Naive thymus-derived CD4-positive, alpha-beta T cell (primary cell): Measurements from ENCODE around the gene DAB2IP. TPM values are rescaled to one million over a fixed set of nuclear protein-coding genes. Genes with fewer than 3 reads are reported as not detected.

ENCODE experiments used
- ATAC-seq: fragments of 150-1000 bp; cut with Tn5 transposase; 2 replicates; pipeline ENCODE4 v1.10.0; 2021; ENCODE audit warnings: mild to moderate bottlenecking, moderate library complexity
- CTCF ChIA-PET: fragments of 350-600 bp; sonication (Branson Sonifier 250); formaldehyde crosslinking; loops from one replicate; lab custom pipeline; 2021; ENCODE audit warnings: antibody characterized with exemption; lab: Charles Lee
- POLR2A ChIA-PET: fragments of 350-600 bp; sonication (Branson Sonifier 250); formaldehyde crosslinking; loops from one replicate; lab custom pipeline; 2021; ENCODE audit warnings: antibody characterized with exemption, inconsistent platforms; lab: Charles Lee
- DNase-seq, 9 donors: peaks; one replicate each; pipeline versions ENCODE4 v3.0.0 to v3.0.0-alpha.2; 2020 to 2022; ENCODE audit warnings: mixed read lengths in 1 of 9
- H3K27ac ChIP-seq: one replicate; pipeline ENCODE4 v1.7.0; 2013; ENCODE audit warnings: mild to moderate bottlenecking, low read depth, low read length, moderate library complexity
- H3K27me3 ChIP-seq, 2 donors: one replicate each; pipeline ENCODE4 v1.7.0; 2013; ENCODE audit warnings: low read length in 2 of 2, mild to moderate bottlenecking in 2 of 2, moderate library complexity in 2 of 2; ENCODE audit not compliant: control insufficient read depth in 2 of 2, insufficient read depth in 2 of 2
- H3K36me3 ChIP-seq, 3 experiments: 1 replicate in 2 of 3; 2 replicates in 1 of 3; pipeline ENCODE4 v1.7.0; 2013; ENCODE audit warnings: low read length in 3 of 3, mild to moderate bottlenecking in 3 of 3, moderate library complexity in 1 of 3; ENCODE audit not compliant: insufficient read depth in 3 of 3, control insufficient read depth in 2 of 3
- H3K4me1 ChIP-seq, 2 donors: one replicate each; pipeline ENCODE4 v1.7.0; 2013; ENCODE audit warnings: low read length in 2 of 2, mild to moderate bottlenecking in 2 of 2, moderate library complexity in 1 of 2; ENCODE audit not compliant: control insufficient read depth in 2 of 2, insufficient read depth in 2 of 2
- H3K4me3 ChIP-seq: 2 replicates; pipeline ENCODE4 v1.7.0; 2013; ENCODE audit warnings: mild to moderate bottlenecking, low read length
- H3K9me3 ChIP-seq, 3 experiments: 1 replicate in 2 of 3; 2 replicates in 1 of 3; pipeline ENCODE4 v1.7.0; 2013; ENCODE audit warnings: low read length in 3 of 3; ENCODE audit not compliant: control insufficient read depth in 2 of 3
- H3K27ac Mint-ChIP-seq, 9 donors: one replicate each; pipeline ENCODE4 v1.8.0; 2020 to 2022; ENCODE audit warnings: mixed read lengths in 9 of 9, mild to moderate bottlenecking in 8 of 9, moderate library complexity in 5 of 9, inconsistent platforms in 2 of 9
- H3K27me3 Mint-ChIP-seq, 5 donors: one replicate each; pipeline ENCODE4 v1.8.0; 2021 to 2022; ENCODE audit warnings: mixed read lengths in 5 of 5, mild to moderate bottlenecking in 1 of 5
- H3K36me3 Mint-ChIP-seq, 5 donors: one replicate each; pipeline ENCODE4 v1.8.0; 2020 to 2022; ENCODE audit warnings: mixed read lengths in 5 of 5, mild to moderate bottlenecking in 3 of 5, inconsistent platforms in 1 of 5
- H3K4me1 Mint-ChIP-seq, 7 donors: one replicate each; pipeline ENCODE4 v1.8.0; 2020 to 2022; ENCODE audit warnings: mixed read lengths in 7 of 7, mild to moderate bottlenecking in 3 of 7, inconsistent platforms in 1 of 7
- H3K4me3 Mint-ChIP-seq, 10 donors: one replicate each; pipeline ENCODE4 v1.8.0; 2020 to 2022; ENCODE audit warnings: mild to moderate bottlenecking in 10 of 10, mixed read lengths in 10 of 10, moderate library complexity in 6 of 10, inconsistent platforms in 2 of 10
- H3K9me3 Mint-ChIP-seq, 11 donors: one replicate each; pipeline ENCODE4 v1.8.0; 2020 to 2022; ENCODE audit warnings: mixed read lengths in 11 of 11, mild to moderate bottlenecking in 4 of 11, inconsistent platforms in 1 of 11, moderate library complexity in 1 of 11
- intact Hi-C, 2 donors: fragments of 100-400 bp; cut with micrococcal nuclease; formaldehyde crosslinking; loops; one replicate each; pipeline ENCODE4 v1.15.1; 2023
- polyA plus RNA-seq, 2 donors: library from polyadenylated mRNA; unstranded; fragments of 300-500 nt; fragmentation: Illumina TruSeq; gene quantifications; one replicate each; pipeline ENCODE4 v1.2.3, GENCODE V29; 2021
- total RNA-seq, 6 experiments: library from RNA in 5 of 6; stranded (reverse) in 5 of 6; gene quantifications; 1 replicate in 5 of 6; 2 replicates in 1 of 6; pipeline ENCODE4 v1.2.3 and lab custom pipeline; 2021 to 2026

Gene DAB2IP
- total and polyA plus RNA-seq, 7 experiments from 2014 or later = 0.15 TPM; not detected in 6

DNA sequence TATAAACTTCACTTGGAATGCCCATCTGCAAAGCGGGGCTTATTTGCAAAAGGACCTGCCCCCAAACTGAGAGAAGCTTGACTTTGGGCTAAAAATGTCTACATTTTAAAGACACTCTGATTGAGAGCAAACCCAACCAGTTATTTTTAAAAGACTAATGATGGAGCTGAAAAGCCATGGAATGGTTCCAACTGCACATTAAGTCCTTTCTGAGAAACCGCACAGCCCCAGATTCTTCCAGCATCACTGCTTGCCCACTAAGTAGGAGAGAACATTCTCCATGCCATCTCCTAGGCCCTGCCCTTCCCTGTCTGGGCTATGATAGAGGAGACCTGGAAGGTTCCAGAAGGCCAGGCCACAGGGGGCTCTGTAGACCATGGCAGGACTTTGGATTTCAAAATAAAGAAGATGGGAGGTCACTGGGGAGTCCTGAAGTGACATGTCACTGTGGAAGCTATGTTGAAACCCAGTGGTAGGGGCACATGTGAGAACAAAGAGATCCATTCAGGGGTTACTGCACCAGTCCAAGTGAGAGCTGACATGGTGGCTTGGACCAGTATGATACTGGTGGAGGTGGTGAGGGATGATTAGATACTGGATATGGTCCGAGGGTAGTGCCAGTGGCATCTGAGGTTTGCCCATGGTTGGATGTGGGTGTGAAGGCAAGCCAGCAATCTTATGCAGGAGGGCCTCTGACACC, 179.2 kb downstream of the DAB2IP start:
- Mint-ChIP-seq H3K9me3 (no peaks in the 10 kb centered on the region), H3K36me3 (no peaks in the 10 kb centered on the region), H3K27me3 (no peaks in the 10 kb centered on the region), H3K4me1 (no peaks in the 10 kb centered on the region), H3K27ac (no peak overlapping the region), H3K4me3 (no peak overlapping the region)
- Histone ChIP-seq H3K4me3 (no peak overlapping the region), H3K4me1 (no peaks in the 10 kb centered on the region), H3K9me3 (no peaks in the 10 kb centered on the region), H3K27me3 (no peaks in the 10 kb centered on the region), H3K27ac (no peak overlapping the region), H3K36me3 (no peaks in the 10 kb centered on the region)
- POLR2A ChIA-PET = interaction anchor here (0.6 kb wide), 1 partner anchor 477 kb away, joined by 3 read pairs; no protein-coding TSS in a partner anchor
- intact Hi-C loops = no loop called here
- CTCF ChIA-PET = no interaction called here
- no peak for DNase-seq
- no peak for ATAC-seq

DNA sequence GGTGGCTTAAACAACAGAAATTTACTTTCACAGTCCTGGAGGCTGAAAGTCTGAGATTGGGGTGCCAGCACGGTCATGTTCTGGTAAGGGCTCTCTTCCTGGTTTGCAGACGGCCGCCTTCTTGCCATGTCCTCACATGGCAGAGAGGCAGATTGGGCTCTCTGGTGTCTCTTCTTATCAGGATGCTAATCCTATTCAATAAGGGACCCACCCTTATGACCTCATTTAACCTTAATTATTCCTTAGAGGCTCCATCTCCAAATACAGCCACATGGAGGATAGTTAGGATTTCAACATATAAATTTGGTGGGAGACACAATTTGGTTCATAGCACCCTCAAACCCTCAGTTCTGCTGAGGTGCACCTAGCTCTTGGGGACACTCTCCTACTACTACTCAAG, 180.4 kb downstream of the DAB2IP start:
- Mint-ChIP-seq H3K4me3 (no peak overlapping the region), H3K9me3 (no peaks in the 10 kb centered on the region), H3K4me1 (no peaks in the 10 kb centered on the region), H3K27ac (peak overlapping the region in 1 of 9 donors; percentile 51), H3K36me3 (no peaks in the 10 kb centered on the region), H3K27me3 (no peaks in the 10 kb centered on the region)
- H3K36me3 ChIP-seq = no peaks in the 10 kb centered on the region
- intact Hi-C loops = no loop called here
- H3K4me1 ChIP-seq = no peaks in the 10 kb centered on the region
- no peaks in the 10 kb centered on the region for H3K27me3 ChIP-seq
- ChIA-PET CTCF (no interaction called here), POLR2A (no interaction called here)
- no peak for ATAC-seq
- no peak overlapping the region for H3K4me3 ChIP-seq
- no peaks in the 10 kb centered on the region for H3K9me3 ChIP-seq
- H3K27ac ChIP-seq = no peak overlapping the region
- DNase-seq = no peak

DNA sequence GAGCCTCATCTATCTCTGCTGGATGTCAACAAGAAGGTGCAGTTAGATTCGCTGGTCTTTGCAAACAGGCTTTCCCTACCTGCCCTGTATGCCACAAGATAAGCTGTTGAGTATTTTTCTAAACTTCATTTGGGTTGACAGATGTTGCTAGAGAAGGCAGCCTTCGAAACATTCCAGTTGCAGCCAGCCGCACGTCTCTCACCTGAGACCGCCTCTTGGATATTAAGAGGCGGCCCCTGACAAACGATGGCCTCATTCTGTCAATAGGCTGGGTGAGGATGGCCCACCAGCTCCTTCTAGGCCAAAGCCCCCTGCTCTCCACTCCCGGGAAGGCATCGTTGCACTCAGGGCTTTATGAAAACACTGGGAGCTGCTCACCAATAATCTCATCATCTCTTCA, 181.6 kb downstream of the DAB2IP start:
- no peak overlapping the region for H3K4me3 ChIP-seq
- no peak overlapping the region for H3K27ac ChIP-seq
- no peaks in the 10 kb centered on the region for H3K27me3 ChIP-seq
- H3K4me1 ChIP-seq = no peaks in the 10 kb centered on the region
- ChIA-PET CTCF (no interaction called here), POLR2A (no interaction called here)
- Mint-ChIP-seq H3K4me3 (no peak overlapping the region), H3K36me3 (no peaks in the 10 kb centered on the region), H3K27ac (no peak overlapping the region), H3K27me3 (no peaks in the 10 kb centered on the region), H3K4me1 (no peaks in the 10 kb centered on the region), H3K9me3 (no peaks in the 10 kb centered on the region)
- no peaks in the 10 kb centered on the region for H3K36me3 ChIP-seq
- intact Hi-C loops = no loop called here
- DNase-seq (no peak), ATAC-seq (no peak)
- H3K9me3 ChIP-seq = no peaks in the 10 kb centered on the region

Other genes with a start within 250 kb of the DAB2IP start
- 1 to 10 TPM in 1 of 5 experiments, not detected in 4; 1.2 TPM for gene GGTA1, start 151.8 kb upstream of the DAB2IP start, total RNA-seq
- gene GGTA1, start 151.8 kb upstream of the DAB2IP start, polyA plus RNA-seq = not detected